ENCODE measurements around the gene ABCC11. TPM values are rescaled to one million over a fixed set of nuclear protein-coding genes. Genes with fewer than 3 reads are reported as not detected.

The ABCC11 gene
- total and polyA plus RNA-seq, 2 of the 4 experiments (the other 2 are of a cell fraction), result 0.09 to 0.18 TPM

- CTCF ChIA-PET, result interaction anchor here (1.6 kb wide), 1 partner anchor 18 kb away, joined by 3 read pairs; the partner anchor contains the start of gene ABCC12
- Histone ChIP-seq H2AK5ac (ENCODE audit: low read depth, low read length) (no peak overlapping the region), H3K4me3 (ENCODE audit: insufficient read depth, low read depth, low read length) (no peak overlapping the region), H2AK9ac (replicated peaks; ENCODE audit: low read depth, low read length, poor library complexity) (no peak overlapping the region), H3K36me3 (ENCODE audit: control insufficient read depth, insufficient read depth, low read length) (no peaks in the 10 kb centered on the region), H2BK120ac (ENCODE audit: low read depth, low read length) (no peak overlapping the region), H3K9me3 (ENCODE audit: control insufficient read depth, insufficient read depth, low read length) (no peaks in the 10 kb centered on the region), H4K20me1 (ENCODE audit: insufficient read depth, low read length) (no peaks in the 10 kb centered on the region), H2BK5ac (ENCODE audit: low read depth, low read length, poor library complexity, severe bottlenecking) (no peak overlapping the region), H3K9ac (ENCODE audit: low read depth, low read length) (no peak overlapping the region), H2BK20ac (ENCODE audit: low read depth, low read length) (no peak overlapping the region), H3K18ac (ENCODE audit: low read depth, low read length) (no peak overlapping the region), H4K91ac (ENCODE audit: insufficient read depth, low read depth, low read length) (no peak overlapping the region), H3K56ac (ENCODE audit: extremely low read depth, insufficient read depth, low read length) (no peak overlapping the region), H3K23ac (ENCODE audit: low read depth, low read length) (no peak overlapping the region), H2AFZ (replicated peaks; ENCODE audit: low read length, poor library complexity) (no peak overlapping the region), H2BK15ac (ENCODE audit: low read depth, low read length) (no peak overlapping the region), H3K9me1 (ENCODE audit: insufficient read depth, low read length) (no peaks in the 10 kb centered on the region), H3K4me2 (ENCODE audit: low read depth, low read length) (no peak overlapping the region), H4K5ac (ENCODE audit: low read depth, low read length) (no peak overlapping the region), H4K8ac (ENCODE audit: low read depth in 2 of 2, low read length in 2 of 2) (no peak overlapping the region), H3K4ac (ENCODE audit: low read depth, low read length) (no peak overlapping the region), H3K79me1 (ENCODE audit: low read depth in 1 of 2, low read length in 2 of 2) (no peaks in the 10 kb centered on the region), H3K14ac (replicated peaks; ENCODE audit: low read depth, low read length) (no peak overlapping the region), H3K27me3 (ENCODE audit: control insufficient read depth, insufficient read depth, low read length) (no peaks in the 10 kb centered on the region), H3K4me1 (ENCODE audit: control insufficient read depth, insufficient read depth, low read length) (peaks cover 3% of the 10 kb centered on the region; the same call in 1 of the 2 replicates), H3K27ac (ENCODE audit: insufficient read depth, low read length) (no peak overlapping the region)
- in situ Hi-C loops (cut with MboI; ENCODE audit: low sequenced_read_pairs), result no loop called here
- no peak for DNase-seq
- dilution Hi-C loops (cut with HindIII; ENCODE audit: low sequenced_read_pairs, unreplicated experiment), result no loop called here
- POLR2A ChIA-PET (ENCODE audit: unreplicated experiment), result no interaction called here
- no CpG with 5 or more reads among the region's 3 CpGs for WGBS, 2 experiments (ENCODE audit: extremely low coverage in 2 of 2, insufficient read length in 1 of 2)
- ATAC-seq (ENCODE audit: low read depth), result no peak
- no TSS peak for BruUV-seq (replicated peaks)
- TF ChIP-seq CHD1 (IDR thresholded peaks at IDR 0.05; ENCODE audit: low read depth, low read length) (no peak), USF2 (IDR thresholded peaks at IDR 0.05; ENCODE audit: low read depth, low read length) (no peak), CTCF (conservative IDR thresholded peaks at IDR 0.05; ENCODE audit: low read depth, low read length) (no peak), FOS (IDR thresholded peaks at IDR 0.05; ENCODE audit: low read depth, low read length) (no peak), ELK1 (IDR thresholded peaks at IDR 0.05; ENCODE audit: borderline replicate concordance, low read depth, low read length) (no peak), NFE2L2 (IDR thresholded peaks at IDR 0.05; ENCODE audit: low read depth, low read length) (no peak), CEBPB (IDR thresholded peaks at IDR 0.05; ENCODE audit: low read depth, low read length) (no peak), MAZ (IDR thresholded peaks at IDR 0.05; ENCODE audit: borderline replicate concordance, low read depth, low read length) (no peak), SMC3 (IDR thresholded peaks at IDR 0.05; ENCODE audit: low read depth, low read length) (no peak), MAFK (IDR thresholded peaks at IDR 0.05; ENCODE audit: low read depth, low read length) (no peak), MXI1 (IDR thresholded peaks at IDR 0.05; ENCODE audit: borderline replicate concordance, low read depth, low read length) (no peak), RFX5 (IDR thresholded peaks at IDR 0.05; ENCODE audit: low read depth, low read length) (no peak), RCOR1 (IDR thresholded peaks at IDR 0.05; ENCODE audit: insufficient replicate concordance, low read length) (no peak), BHLHE40 (IDR thresholded peaks at IDR 0.05; ENCODE audit: low read depth, low read length) (no peak), POLR2A (IDR thresholded peaks at IDR 0.05; ENCODE audit: low read depth, low read length) (no peak), RAD21 (IDR thresholded peaks at IDR 0.05; ENCODE audit: low read length) (no peak)
- intact Hi-C loops (cut with micrococcal nuclease), result no loop called here
These were observed 109.5 kb downstream of the ABCC11 start for GRCh38 chr16:48137822-48138221.

Data from IMR-90 (cell line).